ENCODE results near the gene CEACAM20.

- no peak for TF ChIP-seq EZH2 (IDR thresholded peaks at IDR 0.05; ENCODE audit: insufficient read depth, poor library complexity, severe bottlenecking)
- TF ChIP-seq EZH2phosphoT487 (IDR thresholded peaks at IDR 0.05; ENCODE audit: insufficient read depth, low read depth) = no peak
Measured at GRCh38 chr19:44499962-44500949, 29.2 kb downstream of the CEACAM20 start, which contains the start of gene ZNF180.

All from GM23248 (cell line).